ENCODE data around the gene IGSF9B. TPM values are rescaled to one million over a fixed set of nuclear protein-coding genes. Genes with fewer than 3 reads are reported as not detected.

The IGSF9B gene
- polyA plus RNA-seq, 1 experiment, result 0.05 TPM

- POLR2A ChIA-PET, result no interaction called here
- Histone ChIP-seq H3K36me3 (ENCODE audit: control insufficient read depth, insufficient read depth, low read length) (no peaks in the 10 kb centered on the region), H3K27me3 (ENCODE audit: control insufficient read depth, insufficient read depth, low read length) (no peaks in the 10 kb centered on the region; the same call in 1 of the 2 replicates), H3K4me3 (ENCODE audit: low read depth, low read length) (no peak overlapping the region)
- CTCF ChIA-PET, result no interaction called here
- no peak for TF ChIP-seq CTCF (IDR thresholded peaks at IDR 0.05; ENCODE audit: insufficient read depth, low read depth, low read length)
- no peak for DNase-seq (ENCODE audit: low read depth)
Observed at GRCh38 chr11:133983660-133984316, 27.0 kb upstream of the IGSF9B start.

GRCh38 chr11:133982876-133983275 is 26.1 kb upstream of the IGSF9B start:
- no peak overlapping the region for H3K4me3 ChIP-seq (ENCODE audit: low read depth, low read length)
- POLR2A ChIA-PET, result no interaction called here
- H3K27me3 ChIP-seq (ENCODE audit: control insufficient read depth, insufficient read depth, low read length), result no peaks in the 10 kb centered on the region; the same call in 1 of the 2 replicates
- DNase-seq (ENCODE audit: low read depth), result no peak
- no peak for TF ChIP-seq CTCF (IDR thresholded peaks at IDR 0.05; ENCODE audit: insufficient read depth, low read depth, low read length)
- CTCF ChIA-PET, result no interaction called here
- H3K36me3 ChIP-seq (ENCODE audit: control insufficient read depth, insufficient read depth, low read length), result no peaks in the 10 kb centered on the region

GRCh38 chr11:133982151-133982550 is 25.4 kb upstream of the IGSF9B start:
- no peak for TF ChIP-seq CTCF (IDR thresholded peaks at IDR 0.05; ENCODE audit: insufficient read depth, low read depth, low read length)
- Histone ChIP-seq H3K27me3 (ENCODE audit: control insufficient read depth, insufficient read depth, low read length) (no peaks in the 10 kb centered on the region; the same call in 1 of the 2 replicates), H3K4me3 (ENCODE audit: low read depth, low read length) (no peak overlapping the region), H3K36me3 (ENCODE audit: control insufficient read depth, insufficient read depth, low read length) (no peaks in the 10 kb centered on the region)
- no peak for DNase-seq (ENCODE audit: low read depth)
- ChIA-PET CTCF (no interaction called here), POLR2A (no interaction called here)

- H3K27me3 ChIP-seq (ENCODE audit: control insufficient read depth, insufficient read depth, low read length), result peaks cover 3% of the 10 kb centered on the region; the same call in 1 of the 2 replicates
- CTCF ChIA-PET, result interaction anchor here (0.6 kb wide), 1 partner anchor 69 kb away, joined by 3 read pairs; no protein-coding TSS in a partner anchor
- no peaks in the 10 kb centered on the region for H3K36me3 ChIP-seq (ENCODE audit: control insufficient read depth, insufficient read depth, low read length)
- no peak overlapping the region for H3K4me3 ChIP-seq (ENCODE audit: low read depth, low read length)
- no peak for TF ChIP-seq CTCF (IDR thresholded peaks at IDR 0.05; ENCODE audit: insufficient read depth, low read depth, low read length)
- no peak for DNase-seq (ENCODE audit: low read depth)
- POLR2A ChIA-PET, result no interaction called here
Observed at GRCh38 chr11:133981156-133981555, 24.4 kb upstream of the IGSF9B start.

- no peak for TF ChIP-seq CTCF (IDR thresholded peaks at IDR 0.05; ENCODE audit: insufficient read depth, low read depth, low read length)
- POLR2A ChIA-PET, result no interaction called here
- DNase-seq (ENCODE audit: low read depth), result no peak
- Histone ChIP-seq H3K36me3 (ENCODE audit: control insufficient read depth, insufficient read depth, low read length) (no peaks in the 10 kb centered on the region), H3K4me3 (ENCODE audit: low read depth, low read length) (no peak overlapping the region), H3K27me3 (ENCODE audit: control insufficient read depth, insufficient read depth, low read length) (peaks cover 3% of the 10 kb centered on the region; the same call in 1 of the 2 replicates)
- CTCF ChIA-PET, result interaction anchor here (0.6 kb wide), 1 partner anchor 70 kb away, joined by 3 read pairs; no protein-coding TSS in a partner anchor
Observed at GRCh38 chr11:133980665-133981064, 23.9 kb upstream of the IGSF9B start.

All from BJ (cell line).